Stimulated activated CD4-positive, alpha-beta T cell treated with anti-CD3 and anti-CD28 coated beads, TNF-alpha, amount 100 ng/mL, for 48 hours (primary cell): ENCODE measurements around the gene SQSTM1.
A peak's percentile ranks its signal among the peaks of the same experiment; 100 is the strongest.
"Not testable (repeated sequence)": the region's sequence is repeated elsewhere in the genome, so short reads cannot be mapped to it uniquely, and the experiment has no call there.

Experiments used
- DNase-seq, 3 donors: peaks; one replicate each; pipeline ENCODE4 v3.0.0-alpha.2; 2020; ENCODE audit warnings: low read depth in 3 of 3

SQSTM1 gene

DNA sequence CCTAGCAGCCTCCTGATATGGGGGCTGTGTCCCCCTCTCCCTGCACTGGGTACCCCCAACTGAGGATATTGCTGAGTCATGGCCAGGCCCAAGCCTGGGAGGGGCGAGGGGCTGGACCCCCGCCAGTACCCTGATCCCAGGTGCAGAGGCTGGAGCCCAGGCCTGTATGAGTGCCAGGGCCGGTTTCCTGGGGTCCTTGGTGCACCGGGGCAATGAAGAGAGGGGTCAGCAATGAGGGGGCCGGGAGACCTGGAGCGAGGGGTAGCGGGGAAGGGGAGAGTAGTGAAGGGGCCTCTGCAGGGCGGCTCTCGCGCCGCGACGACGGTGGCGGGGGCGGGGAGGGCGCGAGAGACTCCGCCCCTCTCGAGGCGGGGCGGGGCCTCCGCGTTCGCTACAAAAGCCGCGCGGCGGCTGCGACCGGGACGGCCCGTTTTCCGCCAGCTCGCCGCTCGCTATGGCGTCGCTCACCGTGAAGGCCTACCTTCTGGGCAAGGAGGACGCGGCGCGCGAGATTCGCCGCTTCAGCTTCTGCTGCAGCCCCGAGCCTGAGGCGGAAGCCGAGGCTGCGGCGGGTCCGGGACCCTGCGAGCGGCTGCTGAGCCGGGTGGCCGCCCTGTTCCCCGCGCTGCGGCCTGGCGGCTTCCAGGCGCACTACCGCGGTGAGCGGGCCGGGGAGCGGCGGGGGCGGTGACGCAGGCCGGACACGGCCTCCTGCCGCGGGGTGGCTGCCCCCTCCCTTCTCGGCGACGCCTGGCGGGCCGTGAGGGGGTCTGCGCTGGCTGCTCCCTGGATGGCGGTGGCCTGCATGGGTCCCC, at the start of gene SQSTM1:
TSS of gene SQSTM1 (plus strand) at position 423 of the 815 bp plus-strand sequence. CDS start at position 455, 32 bp downstream.
- peak in 2 of 3 donors; percentile 64 to 80 for DNase-seq

DNA sequence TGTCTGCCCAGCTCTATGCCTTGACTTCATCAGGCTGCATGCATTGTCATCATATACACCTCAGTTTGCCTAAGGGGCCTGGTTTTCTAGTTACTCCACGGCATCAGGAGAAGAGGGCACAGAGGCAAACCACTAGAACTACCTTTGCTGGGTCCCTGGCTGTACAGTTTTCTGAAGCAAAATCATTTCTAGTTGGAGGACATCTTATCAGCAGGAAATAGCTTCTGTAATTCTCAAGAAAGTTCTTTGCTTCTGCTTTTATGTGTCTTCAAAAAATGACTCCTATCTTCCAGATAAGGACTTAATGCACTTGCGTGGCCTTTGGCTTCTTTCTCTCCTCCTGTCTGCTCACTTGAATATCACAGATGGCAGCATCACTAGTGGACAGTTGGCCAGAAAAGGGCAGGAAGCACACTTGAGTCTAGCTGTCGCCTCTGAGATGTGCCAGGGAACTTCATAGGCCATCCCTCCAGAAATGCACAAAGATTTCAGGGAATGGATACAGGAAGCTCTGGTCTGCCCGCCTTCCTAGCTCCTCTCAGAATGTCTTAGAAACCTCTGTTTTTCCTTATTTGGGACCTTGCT, 49.3 kb upstream of the SQSTM1 start:
- DNase-seq = no peak

DNA sequence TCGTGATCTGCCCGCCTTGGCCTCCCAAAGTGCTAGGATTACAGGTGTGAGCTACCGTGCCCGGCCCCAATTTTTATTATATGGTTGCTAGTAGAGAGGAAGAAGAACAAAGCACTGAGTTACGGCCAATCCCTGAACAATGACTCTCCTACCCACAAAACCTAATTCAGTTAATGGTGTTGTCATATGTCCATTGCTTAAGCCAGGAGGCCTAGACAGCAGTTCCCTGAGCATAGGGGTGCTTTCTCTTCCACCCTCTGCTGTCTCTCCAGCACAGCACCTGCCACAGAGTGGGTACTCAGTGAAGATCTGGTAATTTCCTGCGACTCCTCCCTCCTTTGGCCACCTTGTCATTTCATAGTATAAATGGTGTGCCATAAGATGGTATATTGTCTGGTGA, 48.4 kb upstream of the SQSTM1 start:
- no peak for DNase-seq

DNA sequence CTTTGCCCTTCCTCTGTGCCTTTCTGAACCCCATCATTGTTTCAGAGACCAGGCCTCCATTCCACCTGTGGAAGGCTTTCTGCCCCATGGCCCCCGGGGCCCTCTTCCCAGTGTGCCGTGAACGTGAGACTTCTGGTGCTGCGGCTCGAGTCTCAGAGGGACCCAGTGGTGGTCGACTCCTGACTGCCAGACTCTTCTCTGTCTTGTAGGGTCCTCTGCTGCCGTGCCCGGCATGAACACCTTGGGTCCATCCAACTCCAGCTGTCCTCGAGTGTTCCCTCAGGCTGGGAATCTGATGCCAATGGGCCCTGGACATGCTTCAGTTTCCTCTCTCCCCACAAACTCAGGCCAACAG, 47.0 kb upstream of the SQSTM1 start:
- no peak for DNase-seq

DNA sequence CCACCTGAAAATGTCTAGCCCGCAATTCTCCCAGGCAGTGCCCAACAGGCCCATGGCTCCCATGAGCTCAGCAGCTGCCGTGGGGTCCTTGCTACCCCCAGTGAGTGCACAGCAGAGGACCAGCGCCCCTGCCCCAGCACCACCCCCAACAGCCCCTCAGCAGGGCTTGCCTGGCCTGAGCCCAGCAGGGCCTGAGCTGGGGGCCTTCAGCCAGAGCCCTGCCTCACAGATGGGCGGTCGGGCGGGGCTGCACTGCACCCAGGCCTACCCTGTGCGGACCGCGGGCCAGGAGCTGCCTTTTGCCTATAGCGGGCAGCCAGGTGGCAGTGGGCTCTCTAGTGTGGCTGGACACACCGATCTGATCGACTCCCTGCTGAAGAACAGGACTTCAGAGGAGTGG, 46.3 kb upstream of the SQSTM1 start:
- DNase-seq = no peak

DNA sequence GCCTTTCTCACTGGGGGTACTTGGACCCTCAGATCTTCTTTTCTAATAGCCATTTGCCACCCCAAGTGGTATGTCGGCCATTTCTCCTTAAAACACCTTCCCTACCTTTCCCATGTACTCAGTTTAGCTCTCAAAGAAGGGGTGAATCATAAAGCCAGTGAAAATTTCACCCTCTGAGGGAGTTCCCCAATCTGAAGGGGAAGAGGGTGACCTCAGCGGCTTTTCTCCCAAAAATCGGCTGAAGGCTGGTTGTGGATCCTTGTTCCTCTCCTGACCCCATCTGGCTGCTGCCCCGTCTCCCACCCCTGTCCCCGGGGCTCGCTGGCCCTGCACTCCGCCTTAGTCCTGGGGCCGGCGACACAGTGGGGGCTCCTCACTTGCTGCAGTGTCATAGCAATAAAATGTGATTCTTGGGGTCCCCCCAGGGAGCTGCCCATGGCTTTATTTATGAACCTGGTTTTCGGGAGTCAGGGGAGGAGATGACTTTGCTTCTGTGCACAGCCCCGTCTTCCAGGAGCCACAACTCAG, 44.2 kb upstream of the SQSTM1 start:
- no peak for DNase-seq

DNA sequence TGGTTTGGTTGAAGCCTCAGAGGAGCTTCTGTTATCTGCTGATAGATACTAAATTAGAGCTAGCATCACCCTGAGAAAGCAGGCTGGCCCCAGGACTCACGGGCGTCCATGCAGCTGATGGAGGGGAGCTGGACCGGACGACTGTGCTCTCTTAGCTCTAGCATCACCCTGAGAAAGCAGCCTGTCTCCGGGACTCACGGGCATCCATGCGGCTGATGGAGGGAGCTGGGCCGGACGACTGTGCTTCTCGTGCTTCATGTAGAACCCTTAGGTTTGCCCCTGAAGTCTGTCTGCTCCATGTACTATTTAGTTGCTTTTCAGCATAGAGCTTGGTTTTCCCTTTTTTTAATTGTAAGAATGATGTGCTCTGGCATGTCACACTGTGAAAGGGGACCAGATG, 43.2 kb upstream of the SQSTM1 start:
- DNase-seq = no peak

DNA sequence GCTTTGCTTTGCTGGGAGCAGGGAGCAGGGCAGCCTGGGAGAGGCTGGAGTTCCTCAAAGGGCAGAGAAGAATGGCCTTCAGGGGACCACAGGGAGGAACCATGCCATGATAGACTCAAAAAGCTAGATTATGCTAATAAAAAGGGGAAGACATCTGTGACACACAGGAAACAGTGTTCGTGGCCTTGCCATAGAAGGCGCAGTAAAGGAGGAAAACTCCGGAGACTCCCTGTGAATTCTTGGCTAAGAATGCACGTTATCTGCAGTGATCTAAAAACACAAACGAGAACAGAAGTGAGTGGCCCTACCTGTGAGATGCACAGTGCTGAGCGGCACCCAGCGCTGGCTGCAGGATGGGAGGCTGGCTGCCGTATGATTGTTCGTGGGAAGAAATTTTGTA, 42.8 kb upstream of the SQSTM1 start:
- no peak for DNase-seq

DNA sequence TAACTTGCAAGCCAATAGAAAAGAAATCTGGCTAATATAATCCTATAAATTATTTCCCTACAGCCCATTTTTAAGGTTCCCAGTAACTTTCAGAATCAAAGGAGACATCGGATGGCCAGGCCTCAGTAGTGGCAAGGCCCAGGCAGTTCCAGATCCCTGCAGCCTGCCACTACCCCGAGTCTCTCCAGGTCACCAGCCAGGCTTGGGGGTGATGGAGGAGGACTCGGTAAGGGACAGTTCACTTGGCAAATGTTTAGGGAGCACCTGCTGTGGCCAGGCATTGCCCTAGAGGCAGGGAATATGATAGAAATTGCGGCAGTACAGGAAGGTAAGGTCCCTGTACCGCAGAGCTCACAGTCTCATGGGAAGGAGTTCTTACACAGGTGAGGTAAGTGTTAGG, 42.1 kb upstream of the SQSTM1 start:
- DNase-seq = no peak

DNA sequence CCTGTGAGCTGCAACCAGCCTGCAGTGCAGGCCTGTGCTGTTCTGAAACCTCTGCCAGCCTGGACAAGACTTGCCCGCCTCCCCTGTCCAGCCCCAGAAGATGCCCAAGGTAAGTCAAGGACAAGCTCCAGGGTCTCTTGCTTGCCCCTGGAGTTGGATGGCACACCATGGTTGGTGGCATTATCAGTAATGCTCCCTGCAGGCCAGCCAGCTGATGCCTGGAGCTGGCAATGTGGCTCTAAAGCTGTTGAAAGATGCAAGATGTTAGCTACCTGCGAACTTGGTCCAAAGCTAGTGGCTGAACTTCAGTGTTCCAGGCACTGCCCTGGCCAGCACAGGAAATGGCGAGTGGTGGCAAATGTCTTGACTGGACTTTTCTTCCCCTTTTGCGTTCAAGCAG, 40.9 kb upstream of the SQSTM1 start:
- no peak for DNase-seq

DNA sequence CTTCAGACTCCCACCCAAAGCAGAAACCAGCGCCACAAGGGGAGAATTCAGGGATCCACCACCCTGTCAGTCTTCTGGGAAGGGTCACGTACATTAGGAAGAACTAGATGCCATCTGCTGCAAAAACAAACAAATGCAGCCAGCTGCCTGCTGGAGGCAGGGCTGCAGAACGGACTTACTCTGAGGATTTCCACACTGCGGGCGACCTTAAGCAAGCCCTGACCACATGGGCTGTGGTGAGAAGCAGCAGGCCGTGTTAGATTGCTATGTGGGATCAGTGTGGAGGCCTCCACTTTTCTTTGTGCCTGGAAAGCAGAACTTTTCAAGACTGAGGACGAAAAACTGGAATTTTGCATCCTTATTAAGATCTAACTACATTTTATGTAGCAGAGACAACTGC, 40.3 kb upstream of the SQSTM1 start:
- DNase-seq = no peak

DNA sequence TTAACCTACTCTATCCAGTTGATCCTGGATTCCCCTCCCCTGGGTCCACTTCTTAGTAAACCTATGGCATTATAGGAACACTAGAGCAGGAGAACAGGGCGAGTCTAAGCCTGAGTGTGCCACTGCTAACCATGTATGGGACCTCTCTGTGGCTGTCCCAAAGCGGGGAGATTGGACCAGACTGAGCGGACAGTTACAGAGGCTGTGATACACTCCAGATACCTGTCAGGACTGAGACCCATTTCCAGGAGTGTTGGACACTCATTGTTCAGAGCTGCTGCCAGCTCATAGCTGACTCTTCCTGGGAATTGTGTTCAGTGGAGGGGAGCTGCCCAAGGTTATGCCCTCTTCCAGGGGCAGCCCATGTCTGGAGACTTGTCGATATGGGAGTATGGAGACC, 38.9 kb upstream of the SQSTM1 start:
- no peak for DNase-seq

DNA sequence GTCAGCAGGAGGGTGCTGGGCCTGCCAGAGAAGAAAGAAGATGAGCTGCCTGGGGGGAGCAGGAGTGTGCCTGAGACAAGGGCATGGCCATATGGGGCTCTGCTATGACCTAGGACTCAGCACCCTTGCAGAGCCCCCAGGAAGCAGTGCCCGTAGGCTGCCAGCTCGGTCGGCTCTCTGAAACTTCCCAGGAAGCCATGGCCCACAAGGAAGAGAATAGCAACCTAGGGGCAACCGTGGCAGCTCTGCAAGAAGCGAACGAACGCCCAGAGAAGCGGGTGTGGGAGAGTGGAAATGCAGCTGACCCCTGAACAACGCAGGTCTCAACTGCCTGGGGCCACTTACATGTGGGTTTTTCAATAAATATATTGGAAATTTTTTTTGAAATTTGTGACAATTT, 37.6 kb upstream of the SQSTM1 start:
- no peak for DNase-seq

DNA sequence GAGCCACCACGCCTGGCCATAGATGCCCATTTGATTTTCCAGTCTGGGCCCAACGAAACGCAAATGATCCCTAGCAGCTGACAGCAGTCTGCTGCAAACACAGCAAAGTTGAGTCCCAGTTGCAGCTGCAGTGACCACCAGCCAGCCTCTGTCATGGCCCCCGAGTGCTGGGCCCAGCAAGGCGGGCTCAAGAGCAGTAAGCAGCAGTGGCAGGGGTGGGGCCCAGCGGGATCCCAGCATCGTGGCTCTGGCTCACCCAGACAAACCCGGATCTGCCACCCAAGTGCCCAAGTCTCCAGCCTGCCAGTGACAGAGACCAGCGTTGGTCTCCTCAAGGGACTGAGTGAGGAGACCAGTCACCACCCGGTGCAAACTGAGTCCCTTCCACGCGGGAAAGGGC, 33.8 kb upstream of the SQSTM1 start:
- no peak for DNase-seq

DNA sequence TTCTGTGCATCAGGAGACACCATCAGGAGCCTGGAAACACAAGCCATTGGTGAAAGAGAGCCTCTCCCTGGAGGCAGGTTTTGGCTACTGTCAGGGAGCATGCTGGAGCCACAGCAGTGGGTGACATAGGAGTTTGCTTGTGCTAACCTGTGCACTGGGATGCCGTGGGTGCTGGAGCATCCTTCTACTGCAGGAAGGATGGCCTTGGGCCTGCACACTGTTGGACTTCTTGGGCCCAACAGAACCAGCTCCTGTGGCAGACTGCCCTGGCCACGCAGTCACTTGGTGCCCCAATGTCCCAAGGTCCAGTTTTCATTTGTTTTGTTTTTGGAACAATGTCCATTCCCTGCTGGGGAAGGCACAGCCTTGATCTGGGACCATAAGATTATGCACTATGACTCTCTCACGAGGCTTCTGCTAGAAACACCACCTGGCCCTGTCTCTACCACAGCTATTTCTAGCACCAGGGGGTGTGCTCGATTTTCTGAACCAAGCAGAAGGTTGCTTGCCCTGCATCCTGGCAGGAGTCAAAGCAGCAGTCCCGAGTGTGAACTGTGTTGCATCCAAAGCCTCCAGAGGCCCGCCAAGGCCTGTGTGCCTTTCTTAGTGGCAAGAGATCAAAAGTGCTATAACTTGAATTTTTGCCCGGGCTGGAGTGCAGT, 32.4 kb upstream of the SQSTM1 start:
- DNase-seq = no peak

DNA sequence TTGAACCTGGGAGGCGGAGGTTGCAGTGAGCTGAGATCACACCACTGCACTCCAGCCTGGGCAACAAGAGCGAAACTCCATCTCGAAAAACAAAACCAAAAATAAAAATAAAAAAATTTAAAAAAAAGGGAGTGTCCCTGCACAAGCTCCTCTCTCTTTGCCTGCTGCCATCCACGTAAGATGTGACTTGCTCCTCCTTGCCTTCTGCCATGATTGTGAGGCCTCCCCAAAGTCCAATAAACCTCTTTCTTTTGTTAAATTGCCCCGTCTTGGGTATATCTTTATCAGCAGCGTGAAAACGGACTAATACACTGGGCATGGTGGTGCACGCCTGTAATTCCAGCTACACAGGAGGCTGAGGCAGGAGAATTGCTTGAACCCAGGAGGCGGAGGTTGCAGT, 31.4 kb upstream of the SQSTM1 start:
- DNase-seq = not testable (repeated sequence)

DNA sequence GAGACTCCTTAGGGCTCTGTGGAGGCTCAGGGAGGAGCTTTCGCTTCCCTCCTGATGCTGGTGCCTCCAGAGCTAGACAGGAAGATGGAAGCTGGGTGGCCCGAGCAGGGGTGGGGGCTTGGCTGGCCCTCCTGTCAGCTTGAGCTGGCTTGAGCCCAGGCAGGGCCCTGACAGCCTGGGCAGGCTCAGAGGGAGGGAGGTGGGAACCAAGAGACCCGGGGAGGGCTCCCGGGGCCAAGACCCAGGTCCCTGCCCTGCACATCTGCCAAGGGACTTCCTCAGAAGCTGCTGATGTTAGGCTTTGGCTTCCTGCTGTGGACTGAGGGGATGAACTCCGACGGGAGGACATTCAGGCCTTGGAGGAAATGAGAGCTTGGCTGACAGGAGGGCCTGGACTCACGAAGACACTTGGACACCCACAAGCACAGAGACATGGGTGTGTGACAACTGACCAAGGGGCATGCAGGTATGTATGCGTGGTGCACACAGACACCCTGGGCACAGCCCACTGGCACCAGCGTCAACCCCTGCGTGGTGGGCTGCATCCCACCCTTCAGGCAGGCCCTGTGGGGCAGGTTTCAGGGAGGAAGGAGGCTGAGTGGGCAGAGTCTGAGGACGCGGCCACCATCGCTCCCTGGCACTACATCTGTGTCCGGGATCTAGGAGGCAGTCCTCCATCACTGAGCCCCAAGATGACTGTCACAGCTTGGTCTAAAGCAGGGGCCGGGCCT, 28.7 kb upstream of the SQSTM1 start:
- DNase-seq = no peak

DNA sequence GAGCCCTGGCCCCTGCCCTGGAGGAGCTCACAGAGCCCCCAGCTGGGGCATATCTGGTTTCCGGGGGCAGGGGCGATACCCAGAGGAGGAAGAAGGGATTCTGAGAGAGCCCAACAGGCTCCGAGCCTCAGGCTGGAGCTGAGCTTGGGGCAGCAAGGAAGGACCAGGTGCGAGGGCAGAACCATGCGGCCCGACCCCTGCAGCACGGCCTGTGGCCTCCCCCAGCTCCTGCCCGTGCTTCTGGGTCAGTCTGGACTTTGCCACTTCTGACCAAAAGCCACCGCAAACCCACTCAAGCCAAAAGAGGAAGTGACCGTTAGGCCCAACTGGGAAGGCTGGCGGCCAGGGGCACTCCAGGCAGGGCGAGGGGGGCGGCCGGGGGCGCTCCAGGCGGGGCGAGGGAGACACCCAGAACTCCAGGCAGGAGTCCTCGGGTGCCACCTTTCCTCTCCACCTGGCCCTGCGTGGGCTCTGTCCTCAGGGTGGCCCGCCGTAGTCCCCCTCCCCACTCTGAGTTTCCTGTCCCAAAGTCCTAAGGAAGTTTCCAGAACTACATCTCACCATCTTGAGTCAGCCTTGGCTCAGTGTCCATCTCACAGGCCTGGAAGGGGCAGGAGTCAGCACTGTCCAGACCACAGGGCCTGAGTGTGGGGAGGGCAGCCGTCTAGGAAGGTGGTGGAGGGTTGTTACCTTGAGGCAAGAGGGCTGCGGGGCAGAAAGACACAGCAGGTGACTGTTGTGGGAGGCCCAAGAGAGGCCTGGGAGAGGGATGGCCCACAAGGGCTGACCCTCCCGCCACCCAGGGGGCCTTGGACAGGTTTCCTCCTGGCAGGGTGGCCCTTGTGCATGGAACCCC, 27.9 kb upstream of the SQSTM1 start:
- DNase-seq = no peak

DNA sequence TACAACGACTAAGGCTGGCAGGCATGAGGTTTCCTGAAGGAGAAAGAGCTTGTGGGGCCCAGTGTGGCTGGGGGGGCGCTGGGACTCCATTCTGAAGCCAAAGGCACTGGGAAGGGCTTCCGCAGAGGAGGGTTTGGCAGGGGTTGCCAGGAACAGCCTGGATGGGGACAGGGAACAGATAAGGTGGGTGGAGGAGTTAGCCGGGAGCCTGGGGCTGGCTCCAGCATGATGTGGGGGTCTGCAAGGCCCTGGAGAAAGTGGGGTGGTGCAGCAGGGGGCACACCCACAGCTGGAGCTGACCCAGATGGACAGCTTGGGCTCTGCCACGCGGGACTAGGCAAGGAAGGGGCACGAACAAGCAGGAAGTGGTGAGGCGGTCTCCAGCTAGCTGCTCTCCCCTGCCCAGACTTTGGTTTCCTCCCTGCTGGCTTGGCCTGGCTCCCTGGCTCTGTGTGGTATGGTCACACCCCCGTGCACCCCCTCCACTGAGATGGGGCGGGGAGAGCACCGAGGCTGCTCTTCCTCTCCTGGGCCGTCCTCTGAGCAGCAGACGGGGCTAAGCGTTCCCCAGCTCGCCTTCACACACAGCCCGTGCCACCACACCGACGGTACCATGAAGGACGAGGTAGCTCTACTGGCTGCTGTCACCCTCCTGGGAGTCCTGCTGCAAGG, 27.1 kb upstream of the SQSTM1 start, which contains the start of gene LTC4S:
TSS of gene LTC4S (plus strand) at position 519 of the 672 bp plus-strand sequence. CDS start at position 614, 95 bp downstream.
- DNase-seq = no peak

DNA sequence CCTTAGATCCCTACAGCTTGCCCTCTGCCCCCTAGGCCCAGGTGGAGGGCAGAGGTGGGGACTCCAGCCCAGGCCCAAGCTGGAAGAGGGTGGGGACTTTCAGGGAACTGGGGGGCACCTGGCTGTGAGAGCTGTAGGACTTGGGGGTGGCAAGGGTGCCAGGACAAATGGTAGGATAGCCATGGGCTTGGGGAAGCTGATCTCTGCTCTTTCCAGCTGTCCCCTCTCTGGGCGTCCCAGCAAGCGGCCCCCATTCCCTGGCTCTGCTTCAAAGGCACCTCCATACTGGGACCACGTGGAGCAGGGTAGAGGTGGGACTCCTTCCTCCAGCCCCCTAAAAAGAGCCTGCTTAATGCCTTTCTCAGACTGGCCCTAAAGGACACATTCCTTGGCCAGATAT, 26.5 kb upstream of the SQSTM1 start:
- no peak for DNase-seq

DNA sequence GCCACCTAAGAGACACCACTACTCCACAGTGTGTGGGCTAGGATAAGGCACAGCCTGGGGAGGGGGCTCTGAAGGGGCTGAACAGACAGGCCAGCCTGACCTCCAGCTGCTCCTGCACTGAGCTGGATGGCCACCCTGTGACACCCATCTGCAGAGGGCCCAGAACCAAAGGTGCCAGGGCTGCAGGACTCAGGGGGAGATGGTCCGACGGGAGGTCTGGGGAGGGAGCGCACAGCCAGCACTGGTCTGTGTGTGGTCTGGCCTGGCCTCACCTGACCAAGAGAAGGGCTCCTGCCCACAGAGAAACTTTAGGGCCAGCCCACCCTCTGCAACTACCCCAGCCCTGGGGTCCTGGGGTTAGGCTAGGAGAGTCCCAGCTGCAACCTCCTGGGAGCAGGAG, 26.1 kb upstream of the SQSTM1 start:
- DNase-seq = no peak
